CD8-positive, alpha-beta memory T cell (primary cell): ENCODE data around the gene NOL11. TPM values are rescaled to one million over a fixed set of nuclear protein-coding genes. Genes with fewer than 3 reads are reported as not detected.

ENCODE experiments used
- CTCF ChIA-PET: fragments of 350-600 bp; sonication (Branson Sonifier 250); formaldehyde crosslinking; loops from one replicate; lab custom pipeline; 2021; ENCODE audit warnings: antibody characterized with exemption; lab: Charles Lee
- POLR2A ChIA-PET: fragments of 350-600 bp; sonication (Branson Sonifier 250); formaldehyde crosslinking; loops from one replicate; lab custom pipeline; 2021; ENCODE audit warnings: antibody characterized with exemption; lab: Charles Lee
- DNase-seq, 5 donors: peaks; one replicate each; pipeline versions ENCODE4 v3.0.0 to v3.0.0-alpha.2; 2020 to 2022; ENCODE audit warnings: mixed read lengths in 1 of 5
- H3K27ac ChIP-seq: one replicate; pipeline ENCODE4 v1.7.0; 2013; ENCODE audit warnings: low read depth, mild to moderate bottlenecking, low read length, moderate library complexity
- H3K27me3 ChIP-seq: 2 replicates; pipeline ENCODE4 v1.7.0; 2013; ENCODE audit warnings: low read length, mild to moderate bottlenecking; ENCODE audit not compliant: insufficient read depth, poor library complexity, severe bottlenecking
- H3K36me3 ChIP-seq: 2 replicates; pipeline ENCODE4 v1.7.0; 2013; ENCODE audit warnings: mild to moderate bottlenecking, low read length, moderate library complexity; ENCODE audit not compliant: insufficient read depth
- H3K4me1 ChIP-seq: 2 replicates; pipeline ENCODE4 v1.7.0; 2013; ENCODE audit warnings: mild to moderate bottlenecking, low read length, moderate library complexity; ENCODE audit not compliant: insufficient read depth
- H3K4me3 ChIP-seq: 2 replicates; pipeline ENCODE4 v1.7.0; 2013; ENCODE audit warnings: mild to moderate bottlenecking, low read length
- H3K9me3 ChIP-seq: 2 replicates; pipeline ENCODE4 v1.7.0; 2013; ENCODE audit warnings: mild to moderate bottlenecking, low read length
- H3K27ac Mint-ChIP-seq, 8 donors: one replicate each; pipeline ENCODE4 v1.8.0; 2020 to 2021; ENCODE audit warnings: mixed read lengths in 8 of 8, mild to moderate bottlenecking in 6 of 8, inconsistent platforms in 3 of 8, moderate library complexity in 3 of 8
- H3K27me3 Mint-ChIP-seq, 2 donors: one replicate each; pipeline ENCODE4 v1.8.0; 2020 to 2021; ENCODE audit warnings: mixed read lengths in 2 of 2, mild to moderate bottlenecking in 1 of 2, moderate library complexity in 1 of 2
- H3K36me3 Mint-ChIP-seq, 3 donors: one replicate each; pipeline ENCODE4 v1.8.0; 2020 to 2021; ENCODE audit warnings: mixed read lengths in 3 of 3, inconsistent platforms in 1 of 3, mild to moderate bottlenecking in 1 of 3
- H3K4me1 Mint-ChIP-seq, 3 donors: one replicate each; pipeline ENCODE4 v1.8.0; 2020 to 2021; ENCODE audit warnings: mixed read lengths in 3 of 3, inconsistent platforms in 1 of 3, mild to moderate bottlenecking in 1 of 3
- H3K4me3 Mint-ChIP-seq, 7 donors: one replicate each; pipeline ENCODE4 v1.8.0; 2020 to 2021; ENCODE audit warnings: mixed read lengths in 7 of 7, mild to moderate bottlenecking in 6 of 7, moderate library complexity in 4 of 7, inconsistent platforms in 2 of 7
- H3K9me3 Mint-ChIP-seq, 5 donors: one replicate each; pipeline ENCODE4 v1.8.0; 2020 to 2022; ENCODE audit warnings: mixed read lengths in 5 of 5, mild to moderate bottlenecking in 3 of 5, moderate library complexity in 2 of 5, inconsistent platforms in 1 of 5
- polyA plus RNA-seq: library from polyadenylated mRNA; unstranded; fragments of 300-500 nt; fragmentation: Illumina TruSeq; gene quantifications from one replicate; pipeline ENCODE4 v1.2.3, GENCODE V29; 2021
- total RNA-seq, 2 experiments: library from RNA; stranded (reverse); gene quantifications; one replicate each; pipeline ENCODE4 v1.2.3, GENCODE V29; 2021

The NOL11 gene
- total and polyA plus RNA-seq, 3 experiments from 2014 or later: 27.2 to 111 (median 106) TPM

GRCh38 chr17:67711916-67712315, 5.8 kb upstream of the NOL11 start:
- Histone ChIP-seq H3K4me3 (no peak overlapping the region), H3K27me3 (no peaks in the 10 kb centered on the region), H3K4me1 (peaks cover 2% of the 10 kb centered on the region), H3K27ac (no peak overlapping the region), H3K36me3 (no peaks in the 10 kb centered on the region), H3K9me3 (no peaks in the 10 kb centered on the region)
- ChIA-PET CTCF (interaction anchor here (0.7 kb wide), 1 partner anchor 7 kb away, joined by 3 read pairs; no protein-coding TSS in a partner anchor), POLR2A (no interaction called here)
- Mint-ChIP-seq H3K9me3 (no peaks in the 10 kb centered on the region), H3K36me3 (peaks cover 0 to 4% (median 2%) of the 10 kb centered on the region in 3 donors), H3K27ac (peak overlapping the region in 1 of 8 donors; percentile 22), H3K27me3 (peaks cover 11 to 18% of the 10 kb centered on the region in 2 donors), H3K4me3 (peak overlapping the region in 1 of 7 donors; percentile 13), H3K4me1 (peaks cover under 1 to 5% (median 2%) of the 10 kb centered on the region in 3 donors)
- DNase-seq: no peak

DNA sequence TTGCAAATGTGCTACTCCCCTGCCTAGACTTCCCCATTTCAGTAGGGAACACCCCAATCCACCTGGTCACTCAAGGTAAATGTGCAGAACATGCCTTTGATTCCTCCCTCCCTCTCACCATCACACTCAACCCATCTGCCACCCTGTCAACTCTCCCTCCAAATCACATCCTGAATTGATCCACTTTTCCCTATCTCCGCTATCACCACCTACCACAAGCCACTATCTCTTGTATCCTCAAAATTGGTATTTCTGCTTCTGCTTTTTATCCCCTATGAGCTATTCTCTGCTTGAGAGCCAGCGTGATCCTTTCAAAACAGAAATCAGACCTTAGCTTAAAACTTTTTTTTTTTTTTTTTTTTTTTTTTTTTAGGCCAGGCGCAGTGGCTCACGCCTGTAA, 5.4 kb upstream of the NOL11 start:
- no peak for DNase-seq
- H3K36me3 Mint-ChIP-seq: peaks cover 0 to 4% (median 2%) of the 10 kb centered on the region in 3 donors
- ChIA-PET POLR2A (no interaction called here), CTCF (interaction anchor here (0.7 kb wide), 1 partner anchor 8 kb away, joined by 3 read pairs; no protein-coding TSS in a partner anchor)
- peak overlapping the region in 2 of 8 donors; percentile 10 to 22 for H3K27ac Mint-ChIP-seq
- no peaks in the 10 kb centered on the region for H3K36me3 ChIP-seq
- H3K9me3 ChIP-seq: no peaks in the 10 kb centered on the region
- no peak overlapping the region for H3K27ac ChIP-seq
- H3K4me1 ChIP-seq: peaks cover 6% of the 10 kb centered on the region
- peak overlapping the region in 1 of 7 donors; percentile 13 for H3K4me3 Mint-ChIP-seq
- no peaks in the 10 kb centered on the region for H3K9me3 Mint-ChIP-seq
- no peak overlapping the region for H3K4me3 ChIP-seq
- peaks cover 11 to 18% of the 10 kb centered on the region in 2 donors for H3K27me3 Mint-ChIP-seq
- no peaks in the 10 kb centered on the region for H3K27me3 ChIP-seq
- H3K4me1 Mint-ChIP-seq: peaks cover 5 to 9% (median 7%) of the 10 kb centered on the region in 3 donors

GRCh38 chr17:67713169-67713568, 4.6 kb upstream of the NOL11 start:
- Mint-ChIP-seq H3K9me3 (no peaks in the 10 kb centered on the region), H3K4me3 (peak overlapping the region in 1 of 7 donors; percentile 47), H3K27ac (no peak overlapping the region), H3K27me3 (peaks cover 11 to 18% of the 10 kb centered on the region in 2 donors), H3K4me1 (peaks cover 12 to 17% (median 15%) of the 10 kb centered on the region in 3 donors), H3K36me3 (peaks cover 2 to 5% (median 4%) of the 10 kb centered on the region in 3 donors)
- POLR2A ChIA-PET: interaction anchor here (0.7 kb wide), 1 partner anchor 112 kb away, joined by 3 read pairs; no protein-coding TSS in a partner anchor
- CTCF ChIA-PET: no interaction called here
- Histone ChIP-seq H3K27me3 (no peaks in the 10 kb centered on the region), H3K4me1 (peaks cover 6% of the 10 kb centered on the region), H3K27ac (no peak overlapping the region), H3K4me3 (no peak overlapping the region), H3K9me3 (no peaks in the 10 kb centered on the region), H3K36me3 (no peaks in the 10 kb centered on the region)
- no peak for DNase-seq

DNA sequence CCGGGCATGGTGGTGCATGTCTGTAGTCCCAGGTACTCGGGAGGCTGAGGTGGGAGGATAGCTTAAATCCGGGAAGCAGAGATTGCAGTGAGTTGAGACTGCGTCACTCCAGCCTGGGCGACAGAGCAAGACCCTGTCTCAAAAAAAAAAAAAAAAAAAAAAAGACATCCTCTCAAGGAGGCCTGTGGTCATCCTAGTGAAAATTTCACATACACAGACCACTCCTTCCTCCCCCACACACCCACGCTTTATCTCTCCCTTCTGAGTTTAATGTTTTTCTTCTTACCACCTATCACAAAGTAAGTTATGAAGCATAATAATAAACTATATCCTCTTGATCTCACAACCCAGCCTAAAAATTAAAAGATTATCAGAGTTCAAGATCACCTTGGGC, 1.3 kb upstream of the NOL11 start:
- ChIA-PET CTCF (no interaction called here), POLR2A (no interaction called here)
- no peak for DNase-seq
- Histone ChIP-seq H3K27ac (no peak overlapping the region), H3K4me1 (peaks cover 19% of the 10 kb centered on the region), H3K27me3 (no peaks in the 10 kb centered on the region), H3K4me3 (no peak overlapping the region), H3K9me3 (no peaks in the 10 kb centered on the region), H3K36me3 (peaks cover 8% of the 10 kb centered on the region)
- Mint-ChIP-seq H3K4me3 (peak overlapping the region in 5 of 7 donors; percentile 38 to 99 (median 99)), H3K27me3 (peaks cover 11 to 15% of the 10 kb centered on the region in 2 donors), H3K4me1 (peaks cover 21 to 38% (median 24%) of the 10 kb centered on the region in 3 donors), H3K9me3 (no peaks in the 10 kb centered on the region), H3K27ac (peak overlapping the region in 5 of 8 donors; percentile 27 to 96 (median 46)), H3K36me3 (peaks cover 2 to 22% (median 4%) of the 10 kb centered on the region in 3 donors)

GRCh38 chr17:67717192-67717623, 528 bp upstream of the NOL11 start:
- ChIA-PET POLR2A (interaction anchor here (0.9 to 2.2 kb wide), 3 partner anchors 108 to 352 kb away, joined by 3 to 12 read pairs (median 4); partner anchors contain the start of gene BPTF), CTCF (interaction anchor here (0.8 to 1.6 kb wide), 3 partner anchors 23 to 350 kb away, joined by 3 to 6 read pairs (median 4); partner anchors contain the start of gene PSMD12)
- Mint-ChIP-seq H3K27ac (peak overlapping the region; percentile 96 to 100 (median 98)), H3K4me1 (peaks cover 21 to 38% (median 32%) of the 10 kb centered on the region in 3 donors), H3K4me3 (peak overlapping the region; percentile 98 to 100 (median 99)), H3K27me3 (peaks cover 7 to 10% of the 10 kb centered on the region in 2 donors), H3K36me3 (peaks cover 4 to 31% (median 9%) of the 10 kb centered on the region in 3 donors), H3K9me3 (no peaks in the 10 kb centered on the region)
- H3K36me3 ChIP-seq: peaks cover 16% of the 10 kb centered on the region
- peak overlapping the region; percentile 88 for H3K27ac ChIP-seq
- H3K9me3 ChIP-seq: no peaks in the 10 kb centered on the region
- H3K27me3 ChIP-seq: no peaks in the 10 kb centered on the region
- H3K4me1 ChIP-seq: peaks cover 19% of the 10 kb centered on the region
- H3K4me3 ChIP-seq: peak overlapping the region; percentile 76
- no peak for DNase-seq

DNA sequence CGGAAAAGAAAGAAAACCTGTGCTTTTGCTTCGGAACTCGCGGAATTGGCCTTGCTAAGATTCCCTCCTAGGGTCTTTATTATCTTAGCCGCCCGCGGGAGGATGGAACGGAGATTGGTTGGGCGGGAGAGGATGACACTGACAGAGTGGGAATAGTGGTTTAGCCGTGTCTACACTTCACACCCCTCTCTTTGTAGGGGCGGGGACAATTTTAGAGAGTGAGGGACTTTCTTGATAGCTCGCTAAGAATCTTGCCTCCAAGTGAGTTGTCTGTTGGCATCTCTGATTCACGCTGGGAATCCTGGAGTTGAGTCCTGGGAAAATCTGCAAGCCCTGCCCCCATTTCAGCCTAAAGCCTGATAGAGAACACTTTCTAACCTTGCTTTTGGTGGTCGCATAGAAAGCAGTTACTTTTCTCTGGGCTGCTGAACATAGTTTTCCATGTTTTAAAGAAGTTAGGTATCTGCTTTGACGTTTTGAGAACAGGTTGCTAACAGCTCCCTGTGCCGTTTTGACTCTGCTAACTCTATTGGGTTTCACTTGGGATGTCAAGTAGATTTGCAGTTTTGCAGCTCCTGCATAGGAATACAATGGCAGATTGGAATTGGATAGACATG, 697 bp downstream of the NOL11 start:
- Mint-ChIP-seq H3K4me1 (peaks cover 21 to 38% (median 36%) of the 10 kb centered on the region in 3 donors), H3K27me3 (peaks cover under 1 to 2% of the 10 kb centered on the region in 2 donors), H3K9me3 (no peaks in the 10 kb centered on the region), H3K36me3 (peaks cover 6 to 37% (median 9%) of the 10 kb centered on the region in 3 donors), H3K27ac (peak overlapping the region; percentile 96 to 100 (median 98)), H3K4me3 (peak overlapping the region; percentile 98 to 100 (median 99))
- peak in 3 of 5 donors; percentile 14 to 33 (median 28) for DNase-seq
- Histone ChIP-seq H3K27me3 (no peaks in the 10 kb centered on the region), H3K4me3 (peak overlapping the region; percentile 92), H3K9me3 (no peaks in the 10 kb centered on the region), H3K36me3 (peaks cover 22% of the 10 kb centered on the region), H3K27ac (peak overlapping the region; percentile 88), H3K4me1 (peaks cover 19% of the 10 kb centered on the region)
- POLR2A ChIA-PET: interaction anchor here (0.6 to 2.2 kb wide), 2 partner anchors 107 to 359 kb away, joined by 3 to 12 read pairs; partner anchors contain the start of gene BPTF
- CTCF ChIA-PET: interaction anchor here (0.6 to 1.6 kb wide), 6 partner anchors 21 to 359 kb away, joined by 3 to 6 read pairs (median 4); partner anchors contain the start of genes BPTF and PSMD12

DNA sequence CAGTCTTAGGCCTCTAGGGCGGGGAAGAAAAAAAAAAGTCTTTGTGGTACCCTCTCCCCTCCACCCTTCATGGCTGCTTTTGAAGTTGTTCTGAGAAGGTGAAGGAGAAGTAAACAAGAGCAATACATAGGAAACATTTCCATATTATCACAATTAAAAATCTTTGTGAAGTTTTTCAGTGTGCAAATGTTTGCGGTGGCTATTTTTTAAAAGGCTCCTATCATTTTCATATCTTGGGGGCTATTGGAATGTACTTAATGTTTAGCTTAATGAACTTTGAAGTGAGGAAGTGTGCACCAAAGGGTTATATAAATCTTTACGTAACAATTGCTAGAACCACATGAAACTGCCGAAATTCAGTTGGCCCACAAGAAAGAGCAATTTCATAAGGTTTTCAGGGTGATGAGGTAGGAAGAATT, 7.6 kb downstream of the NOL11 start:
- DNase-seq: peak in 2 of 5 donors; percentile 15 to 76
- Mint-ChIP-seq H3K4me3 (peak overlapping the region in 5 of 7 donors; percentile 1 to 61 (median 3)), H3K27ac (peak overlapping the region; percentile 36 to 95 (median 76)), H3K9me3 (no peaks in the 10 kb centered on the region), H3K27me3 (no peaks in the 10 kb centered on the region), H3K36me3 (peaks cover 20 to 86% (median 21%) of the 10 kb centered on the region in 3 donors), H3K4me1 (peaks cover 12 to 46% (median 29%) of the 10 kb centered on the region in 3 donors)
- ChIA-PET POLR2A (no interaction called here), CTCF (no interaction called here)
- peaks cover 24% of the 10 kb centered on the region for H3K4me1 ChIP-seq
- no peak overlapping the region for H3K27ac ChIP-seq
- no peaks in the 10 kb centered on the region for H3K9me3 ChIP-seq
- no peaks in the 10 kb centered on the region for H3K27me3 ChIP-seq
- no peak overlapping the region for H3K4me3 ChIP-seq
- peaks cover 55% of the 10 kb centered on the region for H3K36me3 ChIP-seq
